Colonic mucosa (tissue), 4 donors: ENCODE results near the gene CDK13. TPM values are rescaled to one million over a fixed set of nuclear protein-coding genes. Genes with fewer than 3 reads are reported as not detected.

Experiments
- DNase-seq: peaks from one replicate; pipeline ENCODE4 v3.0.0-alpha.2; 2020
- H3K27ac ChIP-seq: fragments of 200-600 bp; one replicate; pipeline ENCODE4 v1.8.0; 2021
- H3K27me3 ChIP-seq: fragments of 200-600 bp; one replicate; pipeline ENCODE4 v1.8.0; 2021
- H3K36me3 ChIP-seq: fragments of 200-600 bp; one replicate; pipeline ENCODE4 v1.8.0; 2021
- H3K4me1 ChIP-seq: fragments of 200-600 bp; one replicate; pipeline ENCODE4 v1.8.0; 2021; ENCODE audit warnings: mild to moderate bottlenecking
- H3K4me3 ChIP-seq: fragments of 200-600 bp; one replicate; pipeline ENCODE4 v1.8.0; 2021
- H3K9ac ChIP-seq, 2 donors: one replicate each; pipeline ENCODE4 v1.7.0; 2013; ENCODE audit warnings: control low read depth in 2 of 2, low read depth in 2 of 2, low read length in 2 of 2
- H3K9me3 ChIP-seq: fragments of 200-600 bp; one replicate; pipeline ENCODE4 v1.8.0; 2021
- CTCF ChIP-seq: fragments of 200-600 bp; IDR thresholded peaks from one replicate; pipeline ENCODE4 v1.8.0; 2022; ENCODE audit warnings: antibody characterized with exemption, mild to moderate bottlenecking
- intact Hi-C: fragments of 100-400 bp; cut with DNase I; formaldehyde crosslinking; loops from one replicate; pipeline ENCODE4 v1.14.1; 2022
- total RNA-seq, 2 donors: library from RNA; stranded (reverse); fragmentation: NEBNext Ultra II Directional in 1 of 2; extraction: Animal tissue kit (Norgen Biotek cat#: 25700) in 1 of 2; gene quantifications; one replicate each; pipeline ENCODE4 v1.2.1, GENCODE V29; 2021
- donor health status: healthy.
- donor health status: DM: no; HTN: no; CAD: no.
- donor health status: DM: no; HTN: no; CAD: no.

CDK13 gene
- total RNA-seq, 2 donors from 2014 or later = 42.3 to 45.2 TPM

DNA sequence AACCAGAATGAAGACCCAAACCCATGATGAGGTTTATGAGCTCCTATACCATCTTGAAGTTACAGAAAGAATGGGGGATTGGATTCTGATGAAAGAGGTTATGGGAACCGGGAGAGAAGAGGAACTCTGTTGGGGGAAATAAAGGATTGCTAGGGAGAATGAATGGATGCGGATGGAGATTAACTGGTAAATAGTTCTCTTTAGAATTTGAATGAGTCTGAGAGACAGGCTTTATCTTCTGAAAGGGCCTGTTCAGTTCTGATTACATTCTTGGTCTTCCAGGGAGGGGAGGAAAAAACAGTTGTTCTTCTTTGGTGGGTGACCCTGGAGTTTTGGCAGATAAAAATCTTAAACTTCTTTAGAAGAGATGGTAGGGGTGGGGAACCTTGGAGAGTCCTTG, 198.6 kb downstream of the CDK13 start:
- Histone ChIP-seq H3K9me3 (no peaks in the 10 kb centered on the region), H3K4me3 (no peak overlapping the region), H3K36me3 (no peaks in the 10 kb centered on the region), H3K27ac (no peak overlapping the region), H3K4me1 (no peaks in the 10 kb centered on the region), H3K9ac (no peak overlapping the region), H3K27me3 (no peaks in the 10 kb centered on the region)
- no peak for TF ChIP-seq CTCF
- no peak for DNase-seq
- intact Hi-C loops = no loop called here

Other genes with a start within 250 kb of the CDK13 start
- 10 to 100 TPM; 50.4 to 54.3 TPM for gene MPLKIP, start 184.4 kb downstream of the CDK13 start, total RNA-seq
- gene SUGCT, start 184.7 kb downstream of the CDK13 start, total RNA-seq = 10 to 100 TPM in 1 of 2 donors, 1 to 10 TPM in 1; 3.6 to 15.1 TPM